PFSK-1 (cell line): Measurements from ENCODE around the gene ABHD3.

Source experiments
- POLR2AphosphoS5 ChIP-seq: IDR thresholded peaks from 2 replicates; pipeline ENCODE4 v1.6.1; 2012; ENCODE audit warnings: low read depth, mild to moderate bottlenecking, control low read depth, low read length, moderate library complexity
- TAF1 ChIP-seq: IDR thresholded peaks from 2 replicates; pipeline ENCODE4 v1.6.1; 2012; ENCODE audit warnings: low read length, control low read depth, borderline replicate concordance; ENCODE audit not compliant: insufficient read depth
- TF ChIP-seq, protein P1 (sequence below), 2 experiments: IDR thresholded peaks; 2 replicates each; pipeline versions ENCODE4 v1.6.1 to v1.8.0; 2011 to 2012; ENCODE audit warnings: low read depth in 2 of 2, low read length in 2 of 2, control low read depth in 1 of 2, inconsistent platforms in 1 of 2, mild to moderate bottlenecking in 1 of 2, moderate library complexity in 1 of 2; ENCODE audit not compliant: insufficient read depth in 1 of 2

DNA sequence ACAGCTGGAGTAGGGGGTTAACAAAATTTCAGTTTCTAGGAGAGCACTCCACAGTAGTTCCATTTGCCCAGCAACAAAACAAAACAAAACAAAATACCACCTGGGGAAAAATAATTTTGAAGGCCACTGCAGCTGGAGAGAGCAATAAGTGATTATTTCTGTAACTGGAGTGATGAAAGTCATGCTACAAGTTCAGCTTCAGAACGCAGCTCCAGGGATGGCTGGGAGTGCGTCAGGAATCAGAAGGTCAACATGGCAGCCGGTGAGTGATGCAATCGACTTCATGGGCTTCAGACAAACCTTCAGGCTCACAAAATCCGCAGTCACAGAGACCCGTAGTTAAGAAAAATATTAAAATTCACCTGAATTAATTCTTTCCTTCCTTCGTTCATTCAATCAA lies 41.0 kb downstream of the ABHD3 start:
- TF ChIP-seq, protein P1, sequence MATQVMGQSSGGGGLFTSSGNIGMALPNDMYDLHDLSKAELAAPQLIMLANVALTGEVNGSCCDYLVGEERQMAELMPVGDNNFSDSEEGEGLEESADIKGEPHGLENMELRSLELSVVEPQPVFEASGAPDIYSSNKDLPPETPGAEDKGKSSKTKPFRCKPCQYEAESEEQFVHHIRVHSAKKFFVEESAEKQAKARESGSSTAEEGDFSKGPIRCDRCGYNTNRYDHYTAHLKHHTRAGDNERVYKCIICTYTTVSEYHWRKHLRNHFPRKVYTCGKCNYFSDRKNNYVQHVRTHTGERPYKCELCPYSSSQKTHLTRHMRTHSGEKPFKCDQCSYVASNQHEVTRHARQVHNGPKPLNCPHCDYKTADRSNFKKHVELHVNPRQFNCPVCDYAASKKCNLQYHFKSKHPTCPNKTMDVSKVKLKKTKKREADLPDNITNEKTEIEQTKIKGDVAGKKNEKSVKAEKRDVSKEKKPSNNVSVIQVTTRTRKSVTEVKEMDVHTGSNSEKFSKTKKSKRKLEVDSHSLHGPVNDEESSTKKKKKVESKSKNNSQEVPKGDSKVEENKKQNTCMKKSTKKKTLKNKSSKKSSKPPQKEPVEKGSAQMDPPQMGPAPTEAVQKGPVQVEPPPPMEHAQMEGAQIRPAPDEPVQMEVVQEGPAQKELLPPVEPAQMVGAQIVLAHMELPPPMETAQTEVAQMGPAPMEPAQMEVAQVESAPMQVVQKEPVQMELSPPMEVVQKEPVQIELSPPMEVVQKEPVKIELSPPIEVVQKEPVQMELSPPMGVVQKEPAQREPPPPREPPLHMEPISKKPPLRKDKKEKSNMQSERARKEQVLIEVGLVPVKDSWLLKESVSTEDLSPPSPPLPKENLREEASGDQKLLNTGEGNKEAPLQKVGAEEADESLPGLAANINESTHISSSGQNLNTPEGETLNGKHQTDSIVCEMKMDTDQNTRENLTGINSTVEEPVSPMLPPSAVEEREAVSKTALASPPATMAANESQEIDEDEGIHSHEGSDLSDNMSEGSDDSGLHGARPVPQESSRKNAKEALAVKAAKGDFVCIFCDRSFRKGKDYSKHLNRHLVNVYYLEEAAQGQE (IDR thresholded peaks at IDR 0.05; ENCODE audit: insufficient read depth in 1 of 2, low read depth in 2 of 2, low read length in 2 of 2) = no peak
- no peak for TF ChIP-seq TAF1
- no peak for TF ChIP-seq POLR2AphosphoS5
